Endothelial cell of umbilical vein (primary cell): ENCODE measurements around the gene HLTF. TPM values are rescaled to one million over a fixed set of nuclear protein-coding genes. Genes with fewer than 3 reads are reported as not detected.

ENCODE experiments used
- BruUV-seq: library from RNA; stranded (reverse); fragments of 400-500 nt; replicated peaks from 2 replicates; lab custom pipeline; 2021; lab: Mats Ljungman, UMichigan
- CTCF ChIA-PET: fragments of 300-600, 350-600 bp; sonication (Branson Sonifier 250); formaldehyde crosslinking; loops from one replicate; lab custom pipeline; 2021; ENCODE audit warnings: antibody characterized with exemption, inconsistent platforms; lab: Charles Lee
- POLR2A ChIA-PET: fragments of 300-600, 350-600 bp; sonication (Branson Sonifier 250); formaldehyde crosslinking; loops from one replicate; lab custom pipeline; 2021; ENCODE audit warnings: antibody characterized with exemption, inconsistent platforms; lab: Charles Lee
- DNase-seq: peaks from one replicate; pipeline ENCODE4 v3.0.0-alpha.2; 2011; ENCODE audit warnings: low read depth, low spot score
- FAIRE-seq: peaks from 2 replicates; lab custom pipeline; 2011; peaks lifted over from hg19 to GRCh38; lab: Jason Lieb, UNC
- H2AFZ ChIP-seq: 2 replicates; pipeline ENCODE4 v1.6.0; 2012; ENCODE audit warnings: low read depth, low read length, control low read depth, inconsistent platforms
- H3K27ac ChIP-seq: 2 replicates; pipeline ENCODE4 v1.5.1; 2011; ENCODE audit warnings: low read depth, mild to moderate bottlenecking, control low read depth, low read length, moderate library complexity; ENCODE audit not compliant: insufficient read depth
- H3K27me3 ChIP-seq, 2 experiments: 2 replicates each; pipeline versions ENCODE4 v1.6.0 to v1.6.1; 2011; ENCODE audit warnings: low read length in 2 of 2, mixed read lengths in 1 of 2; ENCODE audit not compliant: control insufficient read depth in 2 of 2, insufficient read depth in 2 of 2
- H3K36me3 ChIP-seq, 2 experiments: 2 replicates in 1 of 2; 3 replicates in 1 of 2; pipeline ENCODE4 v1.5.1; 2011; ENCODE audit warnings: low read length in 2 of 2, mild to moderate bottlenecking in 1 of 2, moderate library complexity in 1 of 2; ENCODE audit not compliant: control insufficient read depth in 2 of 2, insufficient read depth in 2 of 2; ENCODE audit errors: extremely low read depth in 1 of 2
- H3K4me1 ChIP-seq: 3 replicates; pipeline ENCODE4 v1.5.1; 2011; ENCODE audit warnings: mild to moderate bottlenecking, low read length; ENCODE audit not compliant: control insufficient read depth, insufficient read depth; ENCODE audit errors: extremely low read depth
- H3K4me2 ChIP-seq: 2 replicates; pipeline ENCODE4 v1.6.1; 2011; ENCODE audit warnings: low read length, control low read depth, mixed read lengths; ENCODE audit not compliant: insufficient read depth
- H3K4me3 ChIP-seq, 3 experiments: fragments of 200-600 bp in 1 of 3; sonication (generic), shearing (Covaris generic) in 1 of 3; replicated peaks in 1 of 3; 2 replicates each; pipeline ENCODE4 v1.5.1; 2011 to 2016; ENCODE audit warnings: control low read depth in 3 of 3, low read length in 3 of 3, mild to moderate bottlenecking in 2 of 3, inconsistent platforms in 1 of 3, low read depth in 1 of 3, moderate library complexity in 1 of 3; ENCODE audit not compliant: insufficient read depth in 1 of 3
- H3K79me2 ChIP-seq: 2 replicates; pipeline ENCODE4 v1.6.0; 2012; ENCODE audit warnings: low read length, inconsistent platforms; ENCODE audit not compliant: control insufficient read depth, insufficient read depth
- H3K9ac ChIP-seq: replicated peaks from 2 replicates; pipeline ENCODE3; 2011; ENCODE audit warnings: low read length, control low read depth; ENCODE audit not compliant: insufficient read depth; ENCODE audit errors: extremely low read depth
- H3K9me1 ChIP-seq: replicated peaks from 3 replicates; pipeline ENCODE4 v1.6.0; 2011; ENCODE audit warnings: mild to moderate bottlenecking, low read length; ENCODE audit not compliant: control insufficient read depth, insufficient read depth; ENCODE audit errors: extremely low read depth
- H3K9me3 ChIP-seq: replicated peaks from 2 replicates; pipeline ENCODE4 v1.5.1; 2012; ENCODE audit warnings: low read length, inconsistent platforms; ENCODE audit not compliant: control insufficient read depth, insufficient read depth
- H4K20me1 ChIP-seq: replicated peaks from 2 replicates; pipeline ENCODE3; 2011; ENCODE audit warnings: mild to moderate bottlenecking, low read length; ENCODE audit not compliant: control insufficient read depth, insufficient read depth; ENCODE audit errors: extremely low read depth
- EZH2 ChIP-seq: IDR thresholded peaks from 2 replicates; pipeline ENCODE4 v1.6.1; 2012; ENCODE audit warnings: borderline replicate concordance, low read depth, mild to moderate bottlenecking, moderate library complexity, low read length, inconsistent platforms; ENCODE audit not compliant: severe bottlenecking
- FOS ChIP-seq: IDR thresholded peaks from 2 replicates; pipeline ENCODE4 v1.6.1; 2011; ENCODE audit warnings: mild to moderate bottlenecking, low read length, moderate library complexity, borderline replicate concordance; ENCODE audit not compliant: insufficient read depth
- GATA2 ChIP-seq: IDR thresholded peaks from 2 replicates; pipeline ENCODE4 v1.7.0; 2011; ENCODE audit warnings: low read depth, mild to moderate bottlenecking, moderate library complexity, mixed read lengths, low read length; ENCODE audit not compliant: insufficient read length, insufficient read depth
- JUN ChIP-seq: IDR thresholded peaks from 2 replicates; pipeline ENCODE4 v1.6.1; 2011; ENCODE audit warnings: borderline replicate concordance, low read depth; ENCODE audit not compliant: insufficient read length, insufficient read depth
- MYC ChIP-seq: IDR thresholded peaks from one replicate; pipeline ENCODE4 v1.6.1; 2011; ENCODE audit warnings: mild to moderate bottlenecking, low read depth, low read length
- POLR2A ChIP-seq: IDR thresholded peaks from 2 replicates; pipeline ENCODE4 v1.6.1; 2012; ENCODE audit warnings: low read depth, mild to moderate bottlenecking, control low read depth, low read length
- POLR2AphosphoS5 ChIP-seq: IDR thresholded peaks from 2 replicates; pipeline ENCODE4 v1.6.1; 2012; ENCODE audit warnings: low read depth, mild to moderate bottlenecking, control low read depth, low read length, moderate library complexity; ENCODE audit not compliant: insufficient read depth
- dilution Hi-C: fragments of 300-500 bp; cut with MboI; formaldehyde crosslinking; loops from one replicate; pipeline ENCODE4 v1.15.0; 2019; ENCODE audit warnings: low sequenced_read_pairs; ENCODE audit not compliant: extremely low pct_ligation_motif_present
- intact Hi-C: fragments of 100-400 bp; cut with micrococcal nuclease; formaldehyde crosslinking; loops from one replicate; pipeline ENCODE4 v1.10.0; 2022
- polyA plus RNA-seq, 4 experiments: library from polyadenylated mRNA; depleted of rRNA in 3 of 4; stranded (reverse) in 3 of 4; unstranded in 1 of 4; fragments of >200 nt; gene quantifications; 2 replicates each; pipeline versions ENCODE4 v1.2.1 to v1.2.3, GENCODE V29; 2011 to 2012; ENCODE audit warnings: missing spikeins in 1 of 4
- total RNA-seq: library from RNA; stranded (reverse); gene quantifications from 2 replicates; pipeline ENCODE4 v1.2.3, GENCODE V29; 2021
- TF ChIP-seq, protein P1 (sequence below), 2 donors: IDR thresholded peaks; 1 replicate in 1 of 2; 2 replicates in 1 of 2; pipeline ENCODE4 v1.5.1; 2011; ENCODE audit warnings: low read length in 2 of 2, mild to moderate bottlenecking in 2 of 2, moderate library complexity in 2 of 2, control low read depth in 1 of 2, inconsistent platforms in 1 of 2, low read depth in 1 of 2; ENCODE audit not compliant: insufficient read depth in 1 of 2; ENCODE audit errors: extremely low read depth in 1 of 2
- TF ChIP-seq, protein P2 (sequence below): IDR thresholded peaks from 2 replicates; pipeline ENCODE4 v1.6.1; 2011; ENCODE audit not compliant: insufficient read depth, insufficient read length

HLTF gene
- total and polyA plus RNA-seq, 2 donors (not counting 3 experiments of a cell fraction or from before 2014, with no cell fraction given) = 8.7 to 24.6 TPM

DNA sequence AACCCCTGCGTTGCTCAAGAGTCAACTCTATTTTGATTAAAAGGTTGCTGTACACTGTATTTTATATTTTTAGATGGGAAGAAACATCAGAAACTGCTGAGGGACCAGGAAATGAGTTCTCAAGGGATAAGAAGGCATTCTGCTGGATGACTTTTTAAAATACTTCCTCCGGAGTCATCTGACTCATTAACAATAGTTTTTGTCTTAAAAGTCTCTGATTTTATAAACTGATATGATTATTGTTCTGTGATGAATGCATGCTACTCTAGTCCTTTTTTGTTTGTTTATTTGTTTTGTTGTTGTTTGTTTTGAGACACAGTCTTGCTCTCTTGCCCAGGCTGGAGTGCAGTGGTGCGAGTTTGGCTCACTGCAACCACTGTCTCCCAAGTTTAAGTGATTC lies 18.2 kb upstream of the HLTF start:
- BruUV-seq = no TSS peak
- CTCF ChIA-PET = no interaction called here
- no peak overlapping the region for H2AFZ ChIP-seq
- no peak overlapping the region for H3K9ac ChIP-seq
- dilution Hi-C loops = no loop called here
- intact Hi-C loops = no loop called here
- H3K36me3 ChIP-seq = no peaks in the 10 kb centered on the region
- no peaks in the 10 kb centered on the region for H3K9me1 ChIP-seq
- no peak overlapping the region for H3K27ac ChIP-seq
- DNase-seq (no peak), FAIRE-seq (peak; percentile 31)
- POLR2A ChIA-PET = no interaction called here
- H3K79me2 ChIP-seq = no peaks in the 10 kb centered on the region
- peaks cover 0 to 2% of the 10 kb centered on the region in 2 experiments for H3K27me3 ChIP-seq
- H3K9me3 ChIP-seq = no peaks in the 10 kb centered on the region
- H3K4me2 ChIP-seq = no peak overlapping the region
- no peaks in the 10 kb centered on the region for H3K4me1 ChIP-seq
- H4K20me1 ChIP-seq = no peaks in the 10 kb centered on the region
- no peak for TF ChIP-seq MYC
- no peak for TF ChIP-seq JUN
- TF ChIP-seq, protein P1, sequence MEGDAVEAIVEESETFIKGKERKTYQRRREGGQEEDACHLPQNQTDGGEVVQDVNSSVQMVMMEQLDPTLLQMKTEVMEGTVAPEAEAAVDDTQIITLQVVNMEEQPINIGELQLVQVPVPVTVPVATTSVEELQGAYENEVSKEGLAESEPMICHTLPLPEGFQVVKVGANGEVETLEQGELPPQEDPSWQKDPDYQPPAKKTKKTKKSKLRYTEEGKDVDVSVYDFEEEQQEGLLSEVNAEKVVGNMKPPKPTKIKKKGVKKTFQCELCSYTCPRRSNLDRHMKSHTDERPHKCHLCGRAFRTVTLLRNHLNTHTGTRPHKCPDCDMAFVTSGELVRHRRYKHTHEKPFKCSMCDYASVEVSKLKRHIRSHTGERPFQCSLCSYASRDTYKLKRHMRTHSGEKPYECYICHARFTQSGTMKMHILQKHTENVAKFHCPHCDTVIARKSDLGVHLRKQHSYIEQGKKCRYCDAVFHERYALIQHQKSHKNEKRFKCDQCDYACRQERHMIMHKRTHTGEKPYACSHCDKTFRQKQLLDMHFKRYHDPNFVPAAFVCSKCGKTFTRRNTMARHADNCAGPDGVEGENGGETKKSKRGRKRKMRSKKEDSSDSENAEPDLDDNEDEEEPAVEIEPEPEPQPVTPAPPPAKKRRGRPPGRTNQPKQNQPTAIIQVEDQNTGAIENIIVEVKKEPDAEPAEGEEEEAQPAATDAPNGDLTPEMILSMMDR (IDR thresholded peaks at IDR 0.05; ENCODE audit: extremely low read depth in 1 of 2, insufficient read depth in 1 of 2, low read depth in 1 of 2, low read length in 2 of 2) = no peak
- no peak for TF ChIP-seq EZH2
- TF ChIP-seq POLR2A = no peak
- TF ChIP-seq FOS = no peak
- TF ChIP-seq POLR2AphosphoS5 = no peak
- no peak for TF ChIP-seq GATA2
- TF ChIP-seq, protein P2, sequence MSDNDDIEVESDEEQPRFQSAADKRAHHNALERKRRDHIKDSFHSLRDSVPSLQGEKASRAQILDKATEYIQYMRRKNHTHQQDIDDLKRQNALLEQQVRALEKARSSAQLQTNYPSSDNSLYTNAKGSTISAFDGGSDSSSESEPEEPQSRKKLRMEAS = no peak
- no peak overlapping the region for H3K4me3 ChIP-seq
